Activated T-cell treated with anti-CD3 and anti-CD28 coated beads, Interleukin-2, amount 50 U/mL, for 72 hours (primary cell): ENCODE results near the gene NXT1. TPM values are rescaled to one million over a fixed set of nuclear protein-coding genes. Genes with fewer than 3 reads are reported as not detected.
"Not testable (repeated sequence)": the region's sequence is repeated elsewhere in the genome, so short reads cannot be mapped to it uniquely, and the experiment has no call there.

Experiments
- ATAC-seq, 2 donors: fragments of 150-1000 bp; cut with Tn5 transposase; replicated peaks in 1 of 2; 2 replicates each; pipeline ENCODE4 v1.10.0; 2021; ENCODE audit warnings: moderate library complexity in 2 of 2, mild to moderate bottlenecking in 1 of 2
- DNase-seq, 2 donors: peaks; one replicate each; pipeline ENCODE4 v3.0.0; 2021 to 2022; ENCODE audit warnings: mixed read lengths in 1 of 2
- H3K27ac Mint-ChIP-seq: one replicate; pipeline ENCODE4 v1.8.0; 2022; ENCODE audit warnings: mild to moderate bottlenecking, moderate library complexity, mixed read lengths
- H3K27me3 Mint-ChIP-seq: one replicate; pipeline ENCODE4 v1.8.0; 2022; ENCODE audit warnings: low read depth, mixed read lengths
- H3K36me3 Mint-ChIP-seq, 2 donors: one replicate each; pipeline ENCODE4 v1.8.0; 2022; ENCODE audit warnings: mixed read lengths in 2 of 2, mild to moderate bottlenecking in 1 of 2; ENCODE audit not compliant: insufficient read depth in 2 of 2
- H3K4me1 Mint-ChIP-seq: one replicate; pipeline ENCODE4 v1.8.0; 2022; ENCODE audit warnings: low read depth, mixed read lengths
- H3K4me3 Mint-ChIP-seq, 2 donors: one replicate each; pipeline ENCODE4 v1.8.0; 2022; ENCODE audit warnings: mild to moderate bottlenecking in 2 of 2, mixed read lengths in 2 of 2, moderate library complexity in 2 of 2
- H3K9me3 Mint-ChIP-seq, 2 donors: one replicate each; pipeline ENCODE4 v1.8.0; 2022; ENCODE audit warnings: mixed read lengths in 2 of 2
- total RNA-seq, 2 donors: library from RNA; stranded (reverse); gene quantifications; one replicate each; pipeline ENCODE4 v1.2.3, GENCODE V29; 2022

The NXT1 gene
- total RNA-seq, 2 donors from 2014 or later, result 39.6 to 45.7 TPM

DNA sequence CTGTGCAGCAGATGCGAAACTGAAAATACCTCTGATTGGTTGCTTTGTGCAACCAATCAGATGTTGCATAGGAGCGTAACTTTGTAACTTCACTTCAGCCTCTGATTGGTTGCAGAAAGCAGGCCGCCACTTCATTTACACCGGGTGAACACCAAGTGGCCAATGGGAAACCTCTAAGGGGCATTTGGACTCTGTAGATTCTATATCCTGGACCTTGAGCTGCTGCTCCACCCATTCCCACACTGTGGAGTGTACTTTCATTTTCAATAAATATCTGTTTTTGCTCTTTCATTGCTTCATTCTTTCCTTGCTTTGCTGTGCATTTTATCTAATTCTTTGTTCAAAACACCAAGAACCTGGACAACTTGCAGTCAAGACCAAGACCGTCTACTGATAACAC is 14.1 kb upstream of the NXT1 start:
- Mint-ChIP-seq H3K27ac (no peak overlapping the region), H3K9me3 (no peaks in the 10 kb centered on the region), H3K27me3 (no peaks in the 10 kb centered on the region), H3K4me3 (no peak overlapping the region), H3K36me3 (no peaks in the 10 kb centered on the region), H3K4me1 (no peaks in the 10 kb centered on the region)
- ATAC-seq, result no peak
- no peak for DNase-seq

DNA sequence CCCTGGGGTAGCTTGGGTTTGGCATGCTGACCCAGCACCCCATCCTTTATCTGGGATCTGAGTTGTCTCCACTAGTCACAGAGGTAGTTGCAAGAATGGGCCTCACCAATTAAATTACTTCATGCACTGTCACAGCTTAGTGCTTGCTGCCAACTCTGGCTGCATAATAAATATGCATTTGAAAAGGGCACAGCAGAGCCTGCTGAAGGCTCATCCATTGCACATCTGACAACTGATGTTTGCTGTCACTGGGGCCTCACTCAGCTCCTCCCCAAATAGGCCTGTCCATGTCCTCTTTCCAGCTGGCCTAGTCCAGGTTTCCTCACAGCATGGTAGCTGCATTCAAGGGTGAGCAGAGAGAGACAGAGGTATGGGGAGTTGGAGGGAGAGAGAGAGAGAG is 13.3 kb upstream of the NXT1 start:
- ATAC-seq (no peak), DNase-seq (no peak)
- Mint-ChIP-seq H3K27me3 (no peaks in the 10 kb centered on the region), H3K27ac (no peak overlapping the region), H3K4me1 (no peaks in the 10 kb centered on the region), H3K36me3 (no peaks in the 10 kb centered on the region), H3K4me3 (no peak overlapping the region), H3K9me3 (no peaks in the 10 kb centered on the region)

- no peaks in the 10 kb centered on the region for H3K27me3 Mint-ChIP-seq
- no peaks in the 10 kb centered on the region for H3K9me3 Mint-ChIP-seq
- no peaks in the 10 kb centered on the region for H3K36me3 Mint-ChIP-seq
- no peak for DNase-seq
- no peaks in the 10 kb centered on the region for H3K4me1 Mint-ChIP-seq
- no peak for ATAC-seq
- H3K4me3 Mint-ChIP-seq, result no peak overlapping the region
- no peak overlapping the region for H3K27ac Mint-ChIP-seq
Measured at GRCh38 chr20:23339986-23340385, 10.6 kb upstream of the NXT1 start.

- Mint-ChIP-seq H3K4me1 (no peaks in the 10 kb centered on the region), H3K27ac (no peak overlapping the region), H3K9me3 (no peaks in the 10 kb centered on the region), H3K36me3 (no peaks in the 10 kb centered on the region), H3K27me3 (no peaks in the 10 kb centered on the region), H3K4me3 (no peak overlapping the region)
- ATAC-seq, result peak in 1 of 2 donors; percentile 51
- DNase-seq, result peak; percentile 29 to 44
Measured at GRCh38 chr20:23340524-23340923, 10.1 kb upstream of the NXT1 start.

DNA sequence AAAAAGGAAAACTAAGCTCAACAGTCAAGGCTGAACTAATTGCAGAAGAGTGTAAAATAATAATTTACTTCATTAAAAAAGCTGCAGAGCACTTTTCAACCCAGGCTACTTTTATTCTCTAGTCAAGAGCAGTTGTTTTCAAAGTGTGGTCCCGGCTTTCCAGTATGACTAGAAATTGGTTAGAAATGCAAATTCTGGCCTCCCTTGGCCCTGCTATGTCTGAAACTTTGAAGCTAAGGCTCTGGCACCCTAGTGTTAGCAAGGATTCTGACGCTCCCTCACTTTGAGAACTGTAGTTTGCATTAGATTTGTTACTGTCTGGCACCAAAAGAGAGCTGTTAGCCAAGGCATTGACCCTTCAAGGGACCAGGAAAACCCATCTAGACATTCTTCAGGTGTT is 9.5 kb upstream of the NXT1 start:
- H3K4me1 Mint-ChIP-seq, result no peaks in the 10 kb centered on the region
- ATAC-seq (no peak), DNase-seq (no peak)
- no peaks in the 10 kb centered on the region for H3K27me3 Mint-ChIP-seq
- H3K36me3 Mint-ChIP-seq, result no peaks in the 10 kb centered on the region
- H3K4me3 Mint-ChIP-seq, result no peak overlapping the region
- no peaks in the 10 kb centered on the region for H3K9me3 Mint-ChIP-seq
- no peak overlapping the region for H3K27ac Mint-ChIP-seq

DNA sequence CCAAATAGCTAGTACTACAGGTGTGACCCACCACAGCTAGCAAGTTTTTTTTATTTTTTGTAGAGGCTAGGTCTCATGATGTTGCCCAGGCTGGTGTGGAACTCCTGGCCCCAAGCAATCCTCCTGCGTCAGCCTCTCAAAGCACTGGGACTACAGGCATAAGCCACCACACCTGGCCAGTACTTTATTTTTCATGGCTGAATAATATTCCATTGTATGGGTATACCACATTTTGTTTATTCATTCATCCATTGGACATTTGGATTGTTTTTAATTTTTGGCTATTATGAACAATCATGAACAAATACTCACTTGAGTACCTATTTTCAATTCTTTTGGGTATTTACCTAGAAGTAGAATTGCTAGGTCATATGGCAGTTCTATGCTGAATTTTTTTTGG is 7.0 kb upstream of the NXT1 start:
- Mint-ChIP-seq H3K27me3 (no peaks in the 10 kb centered on the region), H3K9me3 (no peaks in the 10 kb centered on the region), H3K36me3 (no peaks in the 10 kb centered on the region), H3K27ac (no peak overlapping the region), H3K4me1 (peaks cover 7% of the 10 kb centered on the region), H3K4me3 (no peak overlapping the region)
- ATAC-seq, result no peak
- no peak for DNase-seq

DNA sequence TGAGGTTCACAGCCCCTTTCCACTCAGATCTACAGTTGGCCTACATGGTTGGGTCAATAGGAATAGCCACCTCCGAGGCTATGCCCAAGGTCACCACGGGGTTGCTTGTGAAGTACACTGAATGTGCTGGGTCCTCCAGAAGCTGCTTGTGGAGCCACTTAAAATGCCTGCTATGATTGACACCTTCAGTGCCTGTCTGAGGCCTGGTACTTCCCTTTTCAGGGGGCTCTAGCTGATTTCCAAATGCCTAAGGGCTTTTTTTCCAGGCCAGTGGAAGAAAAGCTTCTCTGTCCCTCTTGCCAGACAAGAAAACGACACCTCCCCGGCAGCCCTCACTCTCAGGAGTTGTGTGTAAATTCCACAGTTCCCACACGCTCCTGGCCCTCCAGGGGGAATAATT is 6.3 kb upstream of the NXT1 start:
- peaks cover 10% of the 10 kb centered on the region for H3K4me1 Mint-ChIP-seq
- DNase-seq, result no peak
- no peak overlapping the region for H3K27ac Mint-ChIP-seq
- H3K27me3 Mint-ChIP-seq, result no peaks in the 10 kb centered on the region
- ATAC-seq, result no peak
- no peaks in the 10 kb centered on the region for H3K9me3 Mint-ChIP-seq
- no peaks in the 10 kb centered on the region for H3K36me3 Mint-ChIP-seq
- H3K4me3 Mint-ChIP-seq, result no peak overlapping the region

GRCh38 chr20:23346002-23346401 is 4.6 kb upstream of the NXT1 start:
- no peak overlapping the region for H3K4me3 Mint-ChIP-seq
- no peaks in the 10 kb centered on the region for H3K36me3 Mint-ChIP-seq
- H3K27ac Mint-ChIP-seq, result no peak overlapping the region
- peaks cover 19% of the 10 kb centered on the region for H3K4me1 Mint-ChIP-seq
- no peaks in the 10 kb centered on the region for H3K9me3 Mint-ChIP-seq
- no peaks in the 10 kb centered on the region for H3K27me3 Mint-ChIP-seq
- DNase-seq (no peak), ATAC-seq (no peak)

DNA sequence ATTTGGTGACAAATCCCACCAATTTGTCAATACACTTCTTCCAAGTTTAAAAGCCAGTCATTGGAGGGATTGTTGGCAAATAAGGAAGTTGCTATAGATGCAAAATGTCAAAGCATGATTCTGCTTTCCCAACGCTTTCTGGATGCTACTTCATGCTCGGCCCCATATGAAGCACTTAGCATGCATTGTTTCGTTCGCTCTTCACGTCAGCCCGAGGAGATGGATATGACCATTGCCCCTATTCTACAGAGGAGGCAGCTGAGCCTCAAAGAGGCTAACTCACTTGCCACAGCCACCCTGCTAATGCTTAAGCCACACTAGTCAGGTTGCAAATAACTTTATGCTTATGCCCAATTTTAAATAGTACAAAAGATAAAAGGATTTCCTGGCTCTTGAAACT is 2.8 kb upstream of the NXT1 start:
- no peak overlapping the region for H3K4me3 Mint-ChIP-seq
- no peak for ATAC-seq
- no peak overlapping the region for H3K27ac Mint-ChIP-seq
- H3K9me3 Mint-ChIP-seq, result no peaks in the 10 kb centered on the region
- no peak for DNase-seq
- peaks cover 32% of the 10 kb centered on the region for H3K4me1 Mint-ChIP-seq
- peaks cover under 1 to 3% of the 10 kb centered on the region in 2 donors for H3K36me3 Mint-ChIP-seq
- H3K27me3 Mint-ChIP-seq, result no peaks in the 10 kb centered on the region

- not testable (repeated sequence) for H3K9me3 Mint-ChIP-seq, ATAC-seq, H3K4me3 Mint-ChIP-seq, H3K27me3 Mint-ChIP-seq, H3K36me3 Mint-ChIP-seq, DNase-seq
- H3K27ac Mint-ChIP-seq, result peak overlapping the region; percentile 70
- peaks cover 40% of the 10 kb centered on the region for H3K4me1 Mint-ChIP-seq
Measured at GRCh38 chr20:23348510-23348909, 2.1 kb upstream of the NXT1 start.

DNA sequence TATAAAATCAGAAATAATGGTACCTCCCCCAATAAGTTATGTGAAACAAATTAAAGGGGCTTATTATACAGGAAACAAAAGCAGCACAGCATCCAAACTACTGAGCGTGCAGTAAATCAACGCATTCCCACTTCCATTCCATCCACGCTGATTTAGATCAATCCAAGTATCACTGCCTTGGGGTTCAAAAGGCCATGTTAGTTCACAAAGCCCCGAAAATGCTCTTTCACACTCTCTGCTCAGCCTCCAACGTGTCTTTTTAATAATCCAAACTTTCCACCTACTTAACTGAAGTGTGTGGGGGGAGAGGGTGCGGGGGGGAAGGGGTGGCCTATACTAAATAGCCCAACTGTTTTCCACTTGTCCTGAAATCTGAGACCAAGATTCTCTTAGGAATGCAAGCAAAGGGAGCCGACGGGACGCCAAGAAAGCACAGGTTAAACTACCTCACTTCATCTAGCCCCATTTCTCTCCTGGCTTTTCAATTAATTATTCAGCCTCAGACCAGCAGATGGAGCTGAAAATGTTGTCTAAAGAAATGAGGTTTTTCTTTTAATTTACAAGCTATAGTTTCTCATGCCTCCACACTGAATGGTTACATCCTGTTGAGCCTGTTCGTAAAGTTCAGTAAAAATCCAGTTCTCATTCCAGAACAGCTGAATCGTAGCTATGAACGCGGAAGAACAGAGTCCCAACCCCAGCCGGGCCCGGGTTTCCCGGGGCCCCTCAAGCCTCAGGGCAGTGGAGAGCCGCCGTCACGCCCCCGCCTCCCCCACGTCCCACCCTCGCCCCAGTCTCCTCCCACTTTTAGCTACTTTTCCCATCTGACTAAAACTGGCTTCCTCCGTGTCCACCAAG is 1.0 kb upstream of the NXT1 start:
- peak overlapping the region; percentile 80 to 92 for H3K4me3 Mint-ChIP-seq
- H3K4me1 Mint-ChIP-seq, result peaks cover 40% of the 10 kb centered on the region
- DNase-seq (no peak), ATAC-seq (peak; percentile 47 to 49)
- H3K27me3 Mint-ChIP-seq, result no peaks in the 10 kb centered on the region
- H3K9me3 Mint-ChIP-seq, result no peaks in the 10 kb centered on the region
- peak overlapping the region; percentile 99 for H3K27ac Mint-ChIP-seq
- H3K36me3 Mint-ChIP-seq, result peaks cover 3% of the 10 kb centered on the region in 2 donors

DNA sequence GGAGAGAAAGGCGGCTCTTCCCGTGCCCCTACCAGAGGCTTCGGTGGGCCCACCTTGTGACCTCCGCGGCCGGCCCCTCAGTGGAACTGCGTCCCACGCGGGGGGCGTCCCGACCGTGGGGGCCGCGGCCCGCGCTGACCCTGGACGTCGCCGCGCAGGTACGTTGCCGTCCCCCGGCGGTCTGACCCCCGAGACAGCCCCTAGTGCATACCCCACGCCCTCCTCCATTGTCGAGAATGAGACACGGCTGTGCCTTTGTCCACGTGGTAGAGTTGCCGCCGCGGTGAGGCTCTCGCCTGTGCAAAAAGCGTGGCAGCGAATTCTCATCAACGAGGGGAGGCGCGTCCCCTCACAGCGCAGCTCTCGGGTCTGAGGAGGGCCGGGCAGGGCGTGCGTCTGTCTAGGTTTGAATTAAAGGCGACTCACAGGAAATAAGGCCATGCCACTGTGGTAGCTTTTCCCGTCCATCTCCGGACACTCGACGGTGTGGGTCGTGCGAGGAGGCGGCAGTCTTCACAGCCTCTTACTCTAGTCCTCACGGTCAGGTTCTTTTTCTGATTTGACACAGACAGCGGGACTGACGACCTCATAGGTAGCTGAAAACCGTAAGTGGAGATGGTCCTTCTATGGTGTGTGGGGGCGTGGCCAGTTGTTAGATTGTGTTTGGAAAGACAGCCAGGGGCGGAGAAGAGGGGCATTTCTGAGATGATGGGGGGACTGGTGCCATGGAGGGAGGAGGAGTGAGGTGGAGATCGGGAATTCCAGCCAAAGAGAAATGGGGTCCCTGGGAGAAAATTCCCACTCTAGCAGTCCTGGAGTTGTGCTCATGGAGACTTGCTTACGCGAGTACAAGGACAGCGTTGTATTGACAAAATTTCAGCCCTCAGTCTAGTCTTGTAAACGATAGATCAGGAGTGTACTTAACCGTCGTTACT is 580 bp downstream of the NXT1 start:
- peaks cover 40% of the 10 kb centered on the region for H3K4me1 Mint-ChIP-seq

DNA sequence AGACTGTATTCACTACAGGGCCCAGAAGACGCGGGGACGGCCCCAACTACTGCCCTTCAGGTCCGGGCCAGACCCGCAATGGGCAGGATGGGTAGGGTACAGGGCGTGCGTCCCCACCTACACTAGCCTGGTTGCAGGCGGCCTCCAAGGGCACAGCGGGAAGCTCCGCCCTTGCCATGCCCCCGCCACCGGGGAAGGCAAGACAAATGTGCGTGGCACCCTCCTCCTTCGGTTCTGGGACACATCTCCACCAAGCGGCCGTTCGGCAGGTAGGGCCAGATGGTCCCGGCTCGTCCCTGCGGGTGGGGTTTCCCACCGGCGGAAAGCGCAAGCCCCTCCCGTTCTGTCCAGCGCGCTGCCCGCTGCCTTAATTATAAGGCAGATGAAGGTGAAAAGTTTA is 5.6 kb downstream of the NXT1 start:
- Mint-ChIP-seq H3K4me1 (peaks cover 41% of the 10 kb centered on the region), H3K27ac (no peak overlapping the region), H3K4me3 (no peak overlapping the region), H3K36me3 (peaks cover 2 to 3% of the 10 kb centered on the region in 2 donors), H3K27me3 (no peaks in the 10 kb centered on the region), H3K9me3 (no peaks in the 10 kb centered on the region)
- no peak for ATAC-seq
- no peak for DNase-seq

More for the DNA sequence above, 580 bp downstream of the NXT1 start:
- no peaks in the 10 kb centered on the region for H3K27me3 Mint-ChIP-seq
- DNase-seq (peak; percentile 70 to 71), ATAC-seq (peak; percentile 42 to 48)
- no peaks in the 10 kb centered on the region for H3K9me3 Mint-ChIP-seq
- H3K27ac Mint-ChIP-seq, result peak overlapping the region; percentile 21
- peaks cover 3% of the 10 kb centered on the region in 2 donors for H3K36me3 Mint-ChIP-seq
- peak overlapping the region; percentile 80 to 92 for H3K4me3 Mint-ChIP-seq
